K562 (cell line): ENCODE results near the gene ITGAL. TPM values are rescaled to one million over a fixed set of nuclear protein-coding genes. Genes with fewer than 3 reads are reported as not detected.

ENCODE experiments used
- ATAC-seq: fragments of 200-7000 bp; cut with Tn5 transposase; 3 replicates; pipeline ENCODE4 v1.9.1; 2020; ENCODE audit warnings: moderate library complexity
- BruUV-seq: library from RNA; stranded (reverse); fragments of 400-500 nt; replicated peaks from 2 replicates; lab custom pipeline; 2021; lab: Mats Ljungman, UMichigan
- CTCF ChIA-PET: fragments of 300-600 bp; formaldehyde crosslinking; extraction: SDS; loops from one replicate; lab custom pipeline; 2021; ENCODE audit warnings: low intra/inter-chr PET ratio; lab: Yijun Ruan, JAX
- POLR2A ChIA-PET: fragments of 300-600, 350-650 bp; sonication (Branson Sonifier 250); formaldehyde crosslinking; extraction: SDS; loops from one replicate; lab custom pipeline; 2021; ENCODE audit warnings: antibody characterized with exemption, inconsistent platforms; lab: Yijun Ruan, JAX
- DNase-seq, 4 experiments: peaks; one replicate each; pipeline versions ENCODE4 v3.0.0 to v3.0.0-alpha.2; 2011 to 2018; ENCODE audit warnings: low spot score in 3 of 4, mixed read lengths in 3 of 4; ENCODE audit errors: extremely low read depth in 1 of 4
- FAIRE-seq: peaks from 2 replicates; lab custom pipeline; 2011; peaks lifted over from hg19 to GRCh38; lab: Jason Lieb, UNC
- H2AFZ ChIP-seq: 2 replicates; pipeline ENCODE4 v1.6.0; 2011; ENCODE audit warnings: low read depth, low read length, control low read depth, inconsistent platforms
- H3K27ac ChIP-seq: fragments of 200-600 bp; 3 replicates; pipeline ENCODE4 v1.8.0; 2011; ENCODE audit warnings: low read depth, mild to moderate bottlenecking, control low read depth, inconsistent platforms, low read length, moderate library complexity, mixed read lengths; ENCODE audit errors: extremely low read depth
- H3K27me3 ChIP-seq, 2 experiments: fragments of 300-600 bp in 1 of 2; 2 replicates in 1 of 2; 3 replicates in 1 of 2; pipeline versions ENCODE4 v1.6.0 to v1.8.0; 2011; ENCODE audit warnings: inconsistent platforms in 2 of 2, low read length in 2 of 2, mild to moderate bottlenecking in 1 of 2, mixed read lengths in 1 of 2, moderate library complexity in 1 of 2; ENCODE audit not compliant: control insufficient read depth in 2 of 2, insufficient read depth in 2 of 2
- H3K36me3 ChIP-seq: fragments of 300-600 bp; 3 replicates; pipeline ENCODE4 v1.8.0; 2011; ENCODE audit warnings: mild to moderate bottlenecking, low read length, inconsistent platforms; ENCODE audit not compliant: control insufficient read depth, insufficient read depth
- H3K4me1 ChIP-seq, 2 experiments: fragments of 200-600 bp in 1 of 2; replicated peaks in 1 of 2; 2 replicates in 1 of 2; 3 replicates in 1 of 2; pipeline versions ENCODE4 v1.5.1 to v1.8.0; 2011; ENCODE audit warnings: inconsistent platforms in 2 of 2, low read length in 2 of 2, mild to moderate bottlenecking in 1 of 2, mixed read lengths in 1 of 2, moderate library complexity in 1 of 2; ENCODE audit not compliant: control insufficient read depth in 2 of 2, insufficient read depth in 2 of 2
- H3K4me2 ChIP-seq: 2 replicates; pipeline ENCODE4 v1.6.1; 2011; ENCODE audit warnings: low read length, control low read depth, inconsistent platforms, mixed read lengths; ENCODE audit not compliant: insufficient read depth
- H3K4me3 ChIP-seq: fragments of 200-600 bp; sonication (generic), shearing (Covaris generic); 2 replicates; pipeline ENCODE4 v1.5.1; 2016; ENCODE audit warnings: control low read depth, inconsistent platforms
- H3K79me2 ChIP-seq: fragments of 200-600 bp; 3 replicates; pipeline ENCODE4 v1.8.0; 2011; ENCODE audit warnings: low read length, inconsistent platforms; ENCODE audit not compliant: control insufficient read depth, insufficient read depth
- H3K9ac ChIP-seq, 2 experiments: 2 replicates each; pipeline versions ENCODE4 v1.6.0 to v1.6.1; 2011; ENCODE audit warnings: low read depth in 2 of 2, low read length in 2 of 2, control low read depth in 1 of 2, inconsistent platforms in 1 of 2, mild to moderate bottlenecking in 1 of 2, mixed read lengths in 1 of 2; ENCODE audit not compliant: insufficient read depth in 1 of 2
- H3K9me1 ChIP-seq: one replicate; pipeline ENCODE4 v1.6.0; 2011; ENCODE audit warnings: inconsistent platforms, mild to moderate bottlenecking, low read length, moderate library complexity; ENCODE audit not compliant: control insufficient read depth, insufficient read depth
- H3K9me3 ChIP-seq: replicated peaks from 2 replicates; pipeline ENCODE4 v1.5.1; 2011; ENCODE audit warnings: low read depth, low read length, inconsistent platforms; ENCODE audit not compliant: control insufficient read depth, insufficient read depth
- H4K20me1 ChIP-seq: replicated peaks from 2 replicates; pipeline ENCODE4 v1.6.1; 2011; ENCODE audit warnings: low read length, inconsistent platforms, mixed read lengths; ENCODE audit not compliant: control insufficient read depth, insufficient read depth
- ADNP ChIP-seq: fragments of 200-800 bp; sonication (Bioruptor generic); IDR thresholded peaks from 2 replicates; pipeline ENCODE4 v1.6.1; 2016; ENCODE audit warnings: missing genetic modification characterization, missing compliant biosample characterization
- ARNT ChIP-seq, 2 experiments: fragments of 450-650 bp; IDR thresholded peaks; 2 replicates each; pipeline ENCODE4 v1.6.1; 2016; ENCODE audit warnings: mild to moderate bottlenecking in 1 of 2
- CC2D1A ChIP-seq: fragments of 450-650 bp; IDR thresholded peaks from 2 replicates; pipeline ENCODE4 v1.6.1; 2017; ENCODE audit warnings: mild to moderate bottlenecking
- FOXA3 ChIP-seq, 2 experiments: fragments of 450-650 bp in 1 of 2; sonication (generic) in 1 of 2; formaldehyde crosslinking; IDR thresholded peaks in 1 of 2; conservative IDR thresholded peaks in 1 of 2; 2 replicates each; pipeline versions ENCODE4 v1.4.0 to v1.8.0; 2020 to 2022; ENCODE audit warnings: mild to moderate bottlenecking in 2 of 2, missing genetic modification reagents in 1 of 2
- ID3 ChIP-seq, 2 experiments: fragments of 250-450 bp in 1 of 2; fragments of 450-650 bp in 1 of 2; sonication (Bioruptor Pico) in 1 of 2; IDR thresholded peaks; 2 replicates each; pipeline versions ENCODE4 v1.6.1 to v1.8.0; 2016 to 2021; ENCODE audit warnings: mild to moderate bottlenecking in 2 of 2, moderate library complexity in 2 of 2, missing compliant biosample characterization in 1 of 2, missing genetic modification characterization in 1 of 2
- NBN ChIP-seq: fragments of 450-650 bp; IDR thresholded peaks from 2 replicates; pipeline ENCODE4 v1.6.1; 2016; ENCODE audit warnings: low read depth, mild to moderate bottlenecking
- RAD51 ChIP-seq: fragments of 450-650 bp; IDR thresholded peaks from 2 replicates; pipeline ENCODE4 v1.7.1; 2016; ENCODE audit warnings: low read depth, mild to moderate bottlenecking, borderline replicate concordance
- ZBTB26 ChIP-seq: fragments of 450-650 bp; formaldehyde crosslinking; IDR thresholded peaks from 2 replicates; pipeline ENCODE4 v1.4.0; 2022; ENCODE audit warnings: missing genetic modification characterization
- ZNF589 ChIP-seq: fragments of 200-800 bp; sonication (Bioruptor generic); IDR thresholded peaks from 2 replicates; pipeline ENCODE4 v1.6.1; 2016; ENCODE audit warnings: low read depth, missing genetic modification characterization, missing compliant biosample characterization
- WGBS: fragments of 100-300 bp; shearing (Covaris generic); methylation state at CpG from one replicate; pipeline ENCODE4 v1.1.6; 2016; ENCODE audit warnings: low coverage, mixed read lengths; ENCODE audit not compliant: insufficient coverage; ENCODE audit errors: missing lambda C conversion rate; 5-methylcytosine and 5-hydroxymethylcytosine counted together
- in situ Hi-C: fragments of 300-500 bp; cut with MboI; formaldehyde crosslinking; loops from 4 replicates; pipeline ENCODE4 v1.15.0; 2018; ENCODE audit warnings: inconsistent platforms, mixed read lengths
- intact Hi-C: fragments of 100-400 bp; cut with micrococcal nuclease; formaldehyde crosslinking; loops from 2 replicates; pipeline ENCODE4 v1.14.2; 2022
- polyA plus RNA-seq, 8 experiments: library from polyadenylated mRNA; depleted of rRNA in 4 of 8; stranded (reverse) in 5 of 8; unstranded in 3 of 8; fragments of >200 nt; fragmentation: Nextera tagmentation in 2 of 8; fragmentation: Illumina TruSeq in 1 of 8; extraction: Ambion mirVana in 2 of 8; extraction: Trizol in 1 of 8; gene quantifications; 2 replicates each; pipeline versions ENCODE4 v1.2.1 to v1.2.3, GENCODE V29; 2011 to 2014; ENCODE audit warnings: inconsistent platforms in 1 of 8, missing spikeins in 1 of 8
- total RNA-seq, 7 experiments: library from RNA; depleted of rRNA in 6 of 7; stranded (reverse); fragments of >200 nt in 6 of 7; fragmentation: Illumina TruSeq in 2 of 7; extraction: Trizol in 2 of 7; gene quantifications; 2 replicates each; pipeline versions ENCODE4 v1.2.1 to v1.2.3, GENCODE V29; 2011 to 2021; ENCODE audit warnings: low replicate concordance in 1 of 7
- TF ChIP-seq, protein P1 (sequence below), 2 experiments: fragments of 450-650 bp; IDR thresholded peaks; 2 replicates each; pipeline ENCODE4 v1.6.1; 2016
- TF ChIP-seq, protein P2 (sequence below): fragments of 450-650 bp; IDR thresholded peaks from 2 replicates; pipeline ENCODE4 v1.6.1; 2016
- TF ChIP-seq, protein P3 (sequence below): sonication (generic); formaldehyde crosslinking; IDR thresholded peaks from 2 replicates; pipeline ENCODE4 v1.8.0; 2023; ENCODE audit warnings: mild to moderate bottlenecking, missing genetic modification reagents

Gene ITGAL
- total and polyA plus RNA-seq, 9 of the 15 experiments (the other 6 are each of a cell fraction or from before 2014, with no cell fraction given), result 0.01 to 0.53 TPM; not detected in 7

DNA sequence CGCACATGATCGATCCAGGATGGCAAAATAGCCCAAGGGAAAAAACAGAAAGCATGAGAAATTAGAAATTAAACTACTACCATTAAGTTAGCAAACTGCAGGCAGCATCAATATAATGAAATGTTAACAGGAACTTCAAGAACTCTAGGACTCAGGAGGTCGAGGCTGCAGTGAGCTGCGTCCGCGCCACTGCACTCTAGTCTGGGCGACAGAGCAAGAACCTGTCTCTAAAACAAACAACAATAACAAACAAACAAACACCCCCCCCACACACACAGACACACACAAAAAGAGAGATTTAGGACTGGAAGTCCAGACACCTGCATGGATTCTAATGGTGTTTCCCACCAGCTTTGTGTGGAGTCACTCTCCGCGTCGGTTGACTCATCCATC, 26.3 kb upstream of the ITGAL start:
- CTCF ChIA-PET, result interaction anchor here (0.5 to 0.8 kb wide), 2 partner anchors 98 to 184 kb away, joined by 3 read pairs; no protein-coding TSS in a partner anchor
- TF ChIP-seq, protein P1, sequence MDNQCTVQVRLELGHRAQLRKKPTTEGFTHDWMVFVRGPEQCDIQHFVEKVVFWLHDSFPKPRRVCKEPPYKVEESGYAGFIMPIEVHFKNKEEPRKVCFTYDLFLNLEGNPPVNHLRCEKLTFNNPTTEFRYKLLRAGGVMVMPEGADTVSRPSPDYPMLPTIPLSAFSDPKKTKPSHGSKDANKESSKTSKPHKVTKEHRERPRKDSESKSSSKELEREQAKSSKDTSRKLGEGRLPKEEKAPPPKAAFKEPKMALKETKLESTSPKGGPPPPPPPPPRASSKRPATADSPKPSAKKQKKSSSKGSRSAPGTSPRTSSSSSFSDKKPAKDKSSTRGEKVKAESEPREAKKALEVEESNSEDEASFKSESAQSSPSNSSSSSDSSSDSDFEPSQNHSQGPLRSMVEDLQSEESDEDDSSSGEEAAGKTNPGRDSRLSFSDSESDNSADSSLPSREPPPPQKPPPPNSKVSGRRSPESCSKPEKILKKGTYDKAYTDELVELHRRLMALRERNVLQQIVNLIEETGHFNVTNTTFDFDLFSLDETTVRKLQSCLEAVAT (IDR thresholded peaks at IDR 0.05), result peak in 1 of 2 experiments; percentile 91; a peak in 2 of 4 replicates
- TF ChIP-seq, protein P2, sequence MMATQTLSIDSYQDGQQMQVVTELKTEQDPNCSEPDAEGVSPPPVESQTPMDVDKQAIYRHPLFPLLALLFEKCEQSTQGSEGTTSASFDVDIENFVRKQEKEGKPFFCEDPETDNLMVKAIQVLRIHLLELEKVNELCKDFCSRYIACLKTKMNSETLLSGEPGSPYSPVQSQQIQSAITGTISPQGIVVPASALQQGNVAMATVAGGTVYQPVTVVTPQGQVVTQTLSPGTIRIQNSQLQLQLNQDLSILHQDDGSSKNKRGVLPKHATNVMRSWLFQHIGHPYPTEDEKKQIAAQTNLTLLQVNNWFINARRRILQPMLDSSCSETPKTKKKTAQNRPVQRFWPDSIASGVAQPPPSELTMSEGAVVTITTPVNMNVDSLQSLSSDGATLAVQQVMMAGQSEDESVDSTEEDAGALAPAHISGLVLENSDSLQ, result no peak
- TF ChIP-seq ID3 (CRISPR knock-in tag; IDR thresholded peaks at IDR 0.05), result no peak
- peak; percentile 17 for TF ChIP-seq ID3 (tag; IDR thresholded peaks at IDR 0.05)
- 0 out of 2 replicates have a peak, but pooled peaks have one; percentile 37 for TF ChIP-seq ADNP
- peak; percentile 9; the same call in 1 of the 2 replicates for TF ChIP-seq NBN
- 0 out of 2 replicates have a peak, but pooled peaks have one; percentile 1 for TF ChIP-seq ZBTB26
- TF ChIP-seq ZNF589 (CRISPR knock-in tag), result peak; percentile 2; the same call in 1 of the 2 replicates
- TF ChIP-seq, protein P3, sequence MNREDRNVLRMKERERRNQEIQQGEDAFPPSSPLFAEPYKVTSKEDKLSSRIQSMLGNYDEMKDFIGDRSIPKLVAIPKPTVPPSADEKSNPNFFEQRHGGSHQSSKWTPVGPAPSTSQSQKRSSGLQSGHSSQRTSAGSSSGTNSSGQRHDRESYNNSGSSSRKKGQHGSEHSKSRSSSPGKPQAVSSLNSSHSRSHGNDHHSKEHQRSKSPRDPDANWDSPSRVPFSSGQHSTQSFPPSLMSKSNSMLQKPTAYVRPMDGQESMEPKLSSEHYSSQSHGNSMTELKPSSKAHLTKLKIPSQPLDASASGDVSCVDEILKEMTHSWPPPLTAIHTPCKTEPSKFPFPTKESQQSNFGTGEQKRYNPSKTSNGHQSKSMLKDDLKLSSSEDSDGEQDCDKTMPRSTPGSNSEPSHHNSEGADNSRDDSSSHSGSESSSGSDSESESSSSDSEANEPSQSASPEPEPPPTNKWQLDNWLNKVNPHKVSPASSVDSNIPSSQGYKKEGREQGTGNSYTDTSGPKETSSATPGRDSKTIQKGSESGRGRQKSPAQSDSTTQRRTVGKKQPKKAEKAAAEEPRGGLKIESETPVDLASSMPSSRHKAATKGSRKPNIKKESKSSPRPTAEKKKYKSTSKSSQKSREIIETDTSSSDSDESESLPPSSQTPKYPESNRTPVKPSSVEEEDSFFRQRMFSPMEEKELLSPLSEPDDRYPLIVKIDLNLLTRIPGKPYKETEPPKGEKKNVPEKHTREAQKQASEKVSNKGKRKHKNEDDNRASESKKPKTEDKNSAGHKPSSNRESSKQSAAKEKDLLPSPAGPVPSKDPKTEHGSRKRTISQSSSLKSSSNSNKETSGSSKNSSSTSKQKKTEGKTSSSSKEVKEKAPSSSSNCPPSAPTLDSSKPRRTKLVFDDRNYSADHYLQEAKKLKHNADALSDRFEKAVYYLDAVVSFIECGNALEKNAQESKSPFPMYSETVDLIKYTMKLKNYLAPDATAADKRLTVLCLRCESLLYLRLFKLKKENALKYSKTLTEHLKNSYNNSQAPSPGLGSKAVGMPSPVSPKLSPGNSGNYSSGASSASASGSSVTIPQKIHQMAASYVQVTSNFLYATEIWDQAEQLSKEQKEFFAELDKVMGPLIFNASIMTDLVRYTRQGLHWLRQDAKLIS (CRISPR knock-in tag), result no peak
- TF ChIP-seq FOXA3 (CRISPR knock-in tag; conservative IDR thresholded peaks at IDR 0.05 in 1 of 2, IDR thresholded peaks at IDR 0.05 in 1 of 2), result 0 out of 4 replicates have a peak, but pooled peaks of 1 of the 2 experiments have one; percentile 27
- TF ChIP-seq RAD51, result peak; percentile 10; the same call in 1 of the 2 replicates
- peak in 1 of 2 experiments; percentile 38; a peak in 2 of 4 replicates for TF ChIP-seq ARNT (IDR thresholded peaks at IDR 0.05)
- TF ChIP-seq CC2D1A, result 0 out of 2 replicates have a peak, but pooled peaks have one; percentile 20

More for the DNA sequence above, 26.3 kb upstream of the ITGAL start:
- H3K9me1 ChIP-seq, result no peaks in the 10 kb centered on the region
- in situ Hi-C loops (no loop called here), intact Hi-C loops (loop anchor here (2.0 kb wide), 1 partner anchor 89 kb away; the partner anchor contains the start of gene ZNF747)
- POLR2A ChIA-PET, result interaction anchor here (0.8 to 2.2 kb wide), 7 partner anchors 11 to 162 kb away, joined by 3 to 7 read pairs (median 4); no protein-coding TSS in a partner anchor
- BruUV-seq, result TSS peak; percentile 89
- peak overlapping the region; percentile 96 for H3K27ac ChIP-seq
- peaks cover 33% of the 10 kb centered on the region for H3K79me2 ChIP-seq
- no peaks in the 10 kb centered on the region for H3K27me3 ChIP-seq
- no peak for ATAC-seq
- H3K4me3 ChIP-seq, result peak overlapping the region; percentile 82
- H3K4me1 ChIP-seq, result peaks cover 6 to 13% of the 10 kb centered on the region in 2 experiments; a peak in 3 of 5 replicates
- FAIRE-seq, result peak; percentile 15
- no peaks in the 10 kb centered on the region for H3K9me3 ChIP-seq
- WGBS, result 85% methylated on average over 10 of the region's 10 CpGs
- peak overlapping the region; percentile 100 for H3K4me2 ChIP-seq
- no peak for DNase-seq
- H2AFZ ChIP-seq, result peak overlapping the region; percentile 98
- 0 out of 2 replicates have a peak, but pooled peaks cover 7% of the 10 kb centered on the region for H4K20me1 ChIP-seq
- H3K9ac ChIP-seq, result peak overlapping the region; percentile 93 to 97; a peak in 3 of 4 replicates
- H3K36me3 ChIP-seq, result peaks cover 23% of the 10 kb centered on the region
